HG03097 (cell line): ENCODE results near the gene TNS1.
"Not testable (repeated sequence)": the region's sequence is repeated elsewhere in the genome, so short reads cannot be mapped to it uniquely, and the experiment has no call there.

Experiments
- ATAC-seq: cut with Tn5 transposase; IDR thresholded peaks from one replicate; pipeline ENCODE4 v1.9.1; 2021; ENCODE audit not compliant: unreplicated experiment, low FRiP score

Gene TNS1

DNA sequence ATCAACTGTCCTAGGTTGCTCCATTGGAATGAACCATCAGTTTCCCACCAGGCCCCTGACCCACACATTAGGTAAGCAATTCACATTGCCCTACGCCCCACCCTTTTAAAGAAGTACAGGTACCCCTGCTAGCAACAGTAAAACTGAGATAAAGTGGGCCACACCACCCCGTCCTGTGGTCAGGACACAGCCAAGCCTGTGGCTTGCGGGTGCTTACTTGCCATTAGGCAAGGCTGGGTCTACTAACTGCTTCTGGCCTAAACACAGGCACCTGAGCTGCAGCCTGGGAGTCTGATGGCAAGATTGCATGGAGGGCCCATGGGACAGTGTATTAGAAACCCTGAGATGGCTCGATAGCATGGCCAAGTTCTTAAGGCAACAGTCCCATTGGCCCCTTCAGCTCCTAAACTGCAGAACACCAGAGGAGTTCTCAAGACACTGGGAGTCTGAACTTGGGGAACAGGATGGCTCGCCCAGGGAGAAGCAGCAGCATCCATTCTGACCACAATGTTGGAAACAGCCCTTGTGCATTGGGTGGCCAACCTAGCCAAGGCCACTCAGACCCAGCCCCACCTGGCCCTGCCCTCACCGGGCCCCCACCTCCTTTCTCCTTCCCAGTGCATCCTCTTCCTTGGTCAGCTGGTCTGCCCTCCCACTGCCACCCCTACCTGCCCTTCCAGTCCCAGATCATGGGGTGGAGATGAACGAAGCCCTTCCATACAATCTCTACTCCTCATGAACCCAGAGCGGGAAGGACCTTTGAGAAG, 177.1 kb downstream of the TNS1 start:
- no peak for ATAC-seq

GRCh38 chr2:217824223-217824622, 178.6 kb downstream of the TNS1 start:
- ATAC-seq = no peak

DNA sequence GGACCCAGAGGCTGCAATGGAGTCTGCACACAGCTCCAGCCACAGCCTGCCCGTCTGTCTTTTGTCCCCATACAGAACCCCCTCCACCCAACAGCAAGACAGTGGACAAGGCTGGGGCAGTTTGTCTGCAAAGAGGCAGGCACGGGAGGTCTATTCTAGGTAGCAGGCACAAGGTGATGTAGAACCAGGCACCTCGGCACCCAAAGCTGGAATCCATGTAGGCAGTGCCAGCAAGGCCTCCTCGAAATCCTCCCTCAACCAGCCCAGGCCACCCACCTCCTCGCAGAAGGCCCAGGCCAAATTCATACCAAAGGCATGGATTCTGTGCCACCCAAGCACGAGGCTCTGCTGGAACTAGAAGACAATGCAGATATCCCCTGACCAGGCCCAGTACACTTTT, 179.2 kb downstream of the TNS1 start:
- ATAC-seq = no peak

GRCh38 chr2:217822296-217823252, 180.2 kb downstream of the TNS1 start:
- no peak for ATAC-seq

DNA sequence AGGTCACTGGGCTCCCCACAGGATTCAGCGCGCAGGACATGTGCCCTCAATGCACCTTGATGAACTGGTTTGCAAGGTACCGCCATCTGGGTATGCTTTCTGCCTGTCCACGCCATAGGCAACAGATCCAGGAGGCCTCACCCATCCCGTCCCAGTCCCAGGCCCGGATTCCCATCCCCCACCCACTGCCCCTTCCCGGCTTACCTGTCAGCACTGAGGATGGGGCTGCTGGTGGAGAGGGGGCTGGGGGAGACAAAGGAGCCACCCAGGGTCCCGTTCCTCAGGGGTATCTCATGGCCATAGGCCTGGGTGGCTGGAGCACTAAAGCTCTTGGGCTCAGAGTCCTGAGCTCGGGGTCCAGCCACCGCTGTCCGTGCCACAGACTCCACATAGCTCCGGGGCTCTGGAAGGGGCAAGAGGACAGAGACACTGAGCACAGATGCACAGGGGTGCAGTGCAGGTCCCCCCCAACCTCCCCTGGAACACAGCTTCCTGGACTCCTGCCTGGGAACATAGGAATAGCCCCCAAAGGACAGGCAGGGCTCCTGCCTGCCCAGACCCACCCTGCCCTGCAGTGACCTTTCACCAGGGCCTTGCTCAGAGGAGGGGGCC, 181.2 kb downstream of the TNS1 start:
- ATAC-seq = no peak

DNA sequence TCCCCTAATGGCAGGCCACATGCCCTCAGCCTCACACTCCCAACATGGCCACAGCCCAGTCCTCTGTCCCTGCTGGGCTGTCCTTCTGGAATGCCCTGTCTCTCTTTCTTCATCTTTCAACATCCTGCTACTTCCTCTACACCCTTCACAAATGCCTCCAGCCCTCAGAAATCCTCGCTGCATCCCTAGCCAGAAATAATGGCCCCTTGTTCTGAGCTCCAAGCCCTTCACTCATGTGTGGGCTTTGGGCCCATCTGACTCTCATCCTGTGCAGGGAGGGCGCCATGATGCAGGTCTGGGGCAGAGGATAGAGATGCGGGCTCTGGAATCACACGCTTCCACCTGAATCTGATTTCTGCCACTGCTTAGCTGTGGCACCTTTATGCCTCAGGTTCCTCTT, 181.9 kb downstream of the TNS1 start:
- no peak for ATAC-seq

GRCh38 chr2:217820091-217820819, 182.5 kb downstream of the TNS1 start:
- ATAC-seq = no peak

- ATAC-seq = no peak
Measured at GRCh38 chr2:217818293-217818850, 184.4 kb downstream of the TNS1 start.

- no peak for ATAC-seq
Measured at GRCh38 chr2:217817466-217818292, 185.1 kb downstream of the TNS1 start.

GRCh38 chr2:217816396-217816869, 186.4 kb downstream of the TNS1 start:
- ATAC-seq = no peak

DNA sequence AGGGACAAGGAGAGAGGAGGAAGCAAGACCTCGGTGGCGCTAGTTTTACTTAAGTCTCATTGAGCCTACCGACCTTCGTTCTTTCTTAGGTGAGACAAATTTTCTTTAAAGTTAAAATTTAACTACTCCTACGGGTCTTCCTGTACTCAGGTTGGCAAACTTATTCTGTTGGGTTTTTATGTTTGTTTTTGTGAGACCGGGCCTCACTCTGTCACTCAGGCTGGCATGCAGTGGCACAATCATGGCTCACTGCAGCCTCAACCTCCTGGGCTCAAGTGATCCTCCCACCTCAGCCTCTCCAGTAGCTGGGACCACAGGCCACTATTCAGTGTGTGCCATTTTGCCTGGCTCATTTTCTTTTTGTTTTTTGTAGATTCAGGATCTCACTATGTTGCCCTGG, 189.0 kb downstream of the TNS1 start:
- no peak for ATAC-seq

GRCh38 chr2:217812170-217812569, 190.6 kb downstream of the TNS1 start:
- ATAC-seq = no peak

GRCh38 chr2:217810260-217810659, 192.5 kb downstream of the TNS1 start:
- no peak for ATAC-seq

- ATAC-seq = no peak
Measured at GRCh38 chr2:217809736-217810135, 193.1 kb downstream of the TNS1 start.

GRCh38 chr2:217808967-217809366, 193.8 kb downstream of the TNS1 start:
- ATAC-seq = not testable (repeated sequence)

DNA sequence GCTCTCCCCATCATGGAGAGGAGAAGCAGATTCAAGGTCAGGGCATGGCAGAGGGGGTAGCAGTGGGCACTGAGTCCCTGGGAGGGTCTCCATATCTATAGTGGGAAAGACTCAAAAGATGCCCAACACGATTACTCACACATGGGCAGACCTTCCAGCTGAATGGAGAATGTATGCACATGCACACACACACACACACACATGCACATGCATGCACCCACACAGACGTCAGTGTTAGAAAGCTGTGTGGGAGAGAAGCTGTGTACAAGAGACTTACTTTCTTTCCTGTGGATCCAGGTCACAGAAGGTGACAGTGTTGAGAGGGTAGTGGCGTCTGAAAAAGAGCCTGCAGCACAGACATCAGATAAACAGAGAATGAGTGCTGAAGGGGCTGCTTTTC, 194.5 kb downstream of the TNS1 start:
- no peak for ATAC-seq

GRCh38 chr2:217807753-217808152, 195.0 kb downstream of the TNS1 start:
- ATAC-seq = no peak

DNA sequence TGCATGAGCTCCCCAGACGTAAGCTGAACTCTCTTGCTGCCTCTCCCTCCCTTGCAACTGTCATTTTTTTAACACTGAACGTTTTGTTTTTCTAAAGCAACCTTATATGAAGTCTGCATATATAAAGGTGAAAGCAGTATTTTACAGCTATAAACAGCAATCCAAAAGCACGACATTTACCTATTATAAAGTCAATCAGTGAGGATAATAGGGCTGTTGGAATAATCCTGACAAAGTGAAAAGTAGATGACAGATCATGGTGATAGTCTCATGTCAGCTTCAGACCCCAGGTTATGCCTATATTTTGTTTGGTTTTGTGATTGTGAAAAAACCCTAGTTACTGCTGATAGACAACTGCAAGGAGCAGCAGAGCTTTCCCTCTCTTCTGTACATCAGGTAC, 195.8 kb downstream of the TNS1 start:
- no peak for ATAC-seq

GRCh38 chr2:217806482-217806765, 196.4 kb downstream of the TNS1 start:
- no peak for ATAC-seq
